ENCODE data around the gene GPR83.

GRCh38 chr11:94342250-94342649, 59.0 kb downstream of the GPR83 start:
- no peak for TF ChIP-seq POLR2A (IDR thresholded peaks at IDR 0.05; ENCODE audit: low read length)
- TF ChIP-seq, protein P1, sequence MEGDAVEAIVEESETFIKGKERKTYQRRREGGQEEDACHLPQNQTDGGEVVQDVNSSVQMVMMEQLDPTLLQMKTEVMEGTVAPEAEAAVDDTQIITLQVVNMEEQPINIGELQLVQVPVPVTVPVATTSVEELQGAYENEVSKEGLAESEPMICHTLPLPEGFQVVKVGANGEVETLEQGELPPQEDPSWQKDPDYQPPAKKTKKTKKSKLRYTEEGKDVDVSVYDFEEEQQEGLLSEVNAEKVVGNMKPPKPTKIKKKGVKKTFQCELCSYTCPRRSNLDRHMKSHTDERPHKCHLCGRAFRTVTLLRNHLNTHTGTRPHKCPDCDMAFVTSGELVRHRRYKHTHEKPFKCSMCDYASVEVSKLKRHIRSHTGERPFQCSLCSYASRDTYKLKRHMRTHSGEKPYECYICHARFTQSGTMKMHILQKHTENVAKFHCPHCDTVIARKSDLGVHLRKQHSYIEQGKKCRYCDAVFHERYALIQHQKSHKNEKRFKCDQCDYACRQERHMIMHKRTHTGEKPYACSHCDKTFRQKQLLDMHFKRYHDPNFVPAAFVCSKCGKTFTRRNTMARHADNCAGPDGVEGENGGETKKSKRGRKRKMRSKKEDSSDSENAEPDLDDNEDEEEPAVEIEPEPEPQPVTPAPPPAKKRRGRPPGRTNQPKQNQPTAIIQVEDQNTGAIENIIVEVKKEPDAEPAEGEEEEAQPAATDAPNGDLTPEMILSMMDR (IDR thresholded peaks at IDR 0.05), result no peak
- no peak for TF ChIP-seq JUN (IDR thresholded peaks at IDR 0.05)
- TF ChIP-seq MYC (IDR thresholded peaks at IDR 0.05; ENCODE audit: borderline replicate concordance, low read length), result no peak
- no peak for TF ChIP-seq EP300 (IDR thresholded peaks at IDR 0.05)
- no peak for TF ChIP-seq RFX5 (IDR thresholded peaks at IDR 0.05)
- no peak for TF ChIP-seq PBX3 (IDR thresholded peaks at IDR 0.05)
- no peak for TF ChIP-seq ESRRA (IDR thresholded peaks at IDR 0.05; ENCODE audit: borderline replicate concordance, low read length)
- TF ChIP-seq RAD21 (conservative IDR thresholded peaks at IDR 0.05 in 1 of 2, IDR thresholded peaks at IDR 0.05 in 1 of 2), result no peak
- TF ChIP-seq MAZ (IDR thresholded peaks at IDR 0.05; ENCODE audit: borderline replicate concordance, low read depth, low read length), result no peak
- no peak for TF ChIP-seq ZC3H11A (IDR thresholded peaks at IDR 0.05)
- TF ChIP-seq RCOR1 (IDR thresholded peaks at IDR 0.05; ENCODE audit: low read depth, low read length), result no peak

Measured in A549 (cell line).